ENCODE results near the gene PDZD2.
"Not testable (repeated sequence)": the region's sequence is repeated elsewhere in the genome, so short reads cannot be mapped to it uniquely, and the experiment has no call there.

The PDZD2 gene

GRCh38 chr5:32043105-32043504, 404.2 kb downstream of the PDZD2 start:
- no peak for DNase-seq

- DNase-seq, result no peak
Measured at GRCh38 chr5:32044434-32044833, 405.5 kb downstream of the PDZD2 start.

- no peak for DNase-seq
Measured at GRCh38 chr5:32044939-32045338, 406.0 kb downstream of the PDZD2 start.

DNA sequence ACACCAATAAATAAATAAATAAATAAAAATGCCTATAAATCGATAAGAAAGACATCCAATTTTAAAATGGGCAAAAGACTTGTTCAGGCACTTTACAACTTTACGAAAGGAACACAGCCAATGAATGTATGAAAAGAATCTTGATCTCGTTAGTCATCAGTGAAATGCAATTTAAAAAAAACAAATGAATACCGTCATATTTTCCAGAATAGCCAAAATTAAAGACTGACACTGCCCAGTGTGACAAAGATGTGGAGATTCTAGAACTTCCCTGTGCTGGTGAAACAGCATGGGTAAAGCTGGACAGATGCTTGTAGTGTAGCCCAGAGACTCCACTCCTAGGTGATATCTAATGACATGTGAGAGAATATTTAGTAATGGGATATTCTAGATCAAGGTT, 408.1 kb downstream of the PDZD2 start:
- no peak for DNase-seq

GRCh38 chr5:32051796-32052195, 412.9 kb downstream of the PDZD2 start:
- DNase-seq, result no peak

DNA sequence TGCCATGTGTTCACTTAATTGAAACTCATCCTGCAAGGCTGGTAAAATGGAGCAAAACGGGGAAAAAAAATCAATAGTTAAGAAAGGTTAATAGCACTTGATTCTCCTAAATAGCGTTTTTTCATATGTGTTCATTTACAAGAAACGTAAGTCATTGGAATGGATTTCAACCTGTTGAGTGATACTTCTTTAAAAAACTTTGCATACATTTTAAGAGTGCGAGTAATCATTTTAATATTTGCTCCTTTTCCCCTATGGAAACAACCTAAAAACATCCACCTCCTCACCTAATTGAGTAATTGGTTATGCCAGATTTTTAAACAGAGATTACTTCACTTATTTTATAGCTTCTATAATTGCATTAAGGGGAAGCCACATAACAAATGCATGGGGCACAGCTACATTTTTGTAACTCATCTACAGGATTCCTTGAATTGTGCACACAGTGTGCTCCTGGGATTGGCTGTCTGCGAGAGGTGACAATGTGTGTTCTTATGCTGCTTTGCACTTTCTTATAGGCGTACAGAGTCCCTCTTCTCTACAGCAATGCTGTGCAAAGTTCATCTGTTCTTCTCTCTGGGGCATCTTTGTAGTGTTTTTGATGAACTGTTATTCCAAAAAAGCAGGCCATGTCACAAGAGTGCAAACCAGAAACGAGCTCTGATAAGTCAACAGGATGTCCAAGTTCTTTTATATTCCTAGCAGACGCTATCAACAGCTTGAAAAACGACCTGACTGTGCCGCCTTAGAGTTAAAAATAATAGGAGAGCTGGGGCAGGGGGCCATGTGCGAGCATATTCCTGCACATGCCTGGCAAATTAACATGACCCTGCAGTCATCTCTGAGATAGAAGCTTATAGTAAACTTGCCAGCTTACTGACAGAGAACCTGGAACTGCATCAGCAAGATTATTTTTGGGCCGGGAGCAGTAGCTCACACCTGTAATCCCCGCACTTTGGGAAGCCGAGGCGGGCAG, 417.2 kb downstream of the PDZD2 start:
- no peak for DNase-seq

- no peak for DNase-seq
Measured at GRCh38 chr5:32057187-32058096, 418.5 kb downstream of the PDZD2 start.

- no peak for DNase-seq
Measured at GRCh38 chr5:32058101-32058500, 419.2 kb downstream of the PDZD2 start.

GRCh38 chr5:32058997-32059396, 420.1 kb downstream of the PDZD2 start:
- no peak for DNase-seq

- no peak for DNase-seq
Measured at GRCh38 chr5:32059761-32060530, 421.0 kb downstream of the PDZD2 start.

- no peak for DNase-seq
Measured at GRCh38 chr5:32061236-32061635, 422.3 kb downstream of the PDZD2 start.

GRCh38 chr5:32066448-32066847, 427.5 kb downstream of the PDZD2 start:
- DNase-seq, result no peak

DNA sequence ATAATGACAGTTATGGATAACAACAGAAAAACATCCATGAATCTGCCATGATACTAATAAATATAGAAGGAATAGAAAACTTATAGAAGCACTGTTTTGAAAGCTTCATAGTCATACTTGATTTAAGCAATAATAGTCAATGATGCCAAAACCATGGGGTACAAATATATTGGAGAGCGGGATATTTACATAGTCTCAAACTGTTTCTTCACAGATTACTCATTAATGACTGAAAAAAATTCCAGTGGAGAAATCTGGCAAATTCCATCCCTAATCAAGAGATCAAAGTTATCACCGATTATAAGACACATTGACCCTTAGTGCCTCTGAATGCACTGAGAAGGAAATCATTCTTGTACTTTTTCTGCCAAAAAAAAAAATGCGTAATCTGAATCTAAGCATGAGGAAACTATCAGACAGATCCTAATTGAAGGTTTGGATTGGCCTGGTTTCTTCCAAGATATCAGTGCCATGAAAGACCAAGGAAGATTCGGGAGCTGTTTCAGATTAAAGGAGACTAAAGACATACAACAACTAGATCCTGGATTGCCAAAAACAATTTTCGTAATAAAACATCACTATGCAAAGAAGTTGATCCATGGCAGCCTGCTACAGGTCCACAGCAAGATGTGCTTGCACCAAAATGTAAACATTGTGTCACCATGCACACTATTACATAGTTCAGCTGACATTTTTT, 429.0 kb downstream of the PDZD2 start:
- DNase-seq, result no peak

DNA sequence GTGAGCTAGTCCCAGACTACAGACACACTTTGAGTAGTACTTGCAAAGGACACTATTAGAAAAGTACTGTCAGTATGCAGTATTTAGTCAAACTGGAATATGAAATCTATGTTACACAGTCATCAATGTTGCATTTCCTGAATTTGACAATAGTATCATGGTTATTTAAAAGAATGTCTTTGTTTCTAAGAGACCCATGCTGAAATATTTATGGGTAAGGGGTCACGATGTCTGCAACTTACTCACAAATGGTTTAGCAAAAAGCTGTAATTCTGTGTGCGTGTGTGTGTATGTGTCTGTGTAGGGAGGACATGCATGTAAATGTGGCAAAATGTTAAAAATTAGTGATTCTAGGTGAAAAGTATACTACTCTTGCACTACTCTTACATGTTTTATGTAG, 429.6 kb downstream of the PDZD2 start:
- no peak for DNase-seq

DNA sequence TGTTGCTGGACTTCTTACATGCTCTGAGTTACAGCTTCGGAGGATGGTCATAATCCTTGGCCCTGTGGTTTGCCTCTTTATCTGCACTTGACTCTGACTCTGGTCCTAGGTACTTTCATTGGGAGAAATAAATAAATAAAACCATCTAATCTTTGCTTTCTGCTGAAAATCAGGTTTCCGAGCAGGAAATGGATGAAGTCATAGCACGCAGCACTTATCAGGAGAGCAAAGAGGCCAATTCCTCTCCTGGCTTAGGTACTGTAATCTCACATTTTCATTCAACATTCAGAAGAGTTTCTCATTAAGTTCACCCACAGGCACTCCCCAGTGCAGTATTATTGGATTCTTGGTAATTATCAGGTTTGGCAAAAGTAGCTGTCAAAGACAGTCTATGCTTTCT, 430.5 kb downstream of the PDZD2 start:
- no peak for DNase-seq

DNA sequence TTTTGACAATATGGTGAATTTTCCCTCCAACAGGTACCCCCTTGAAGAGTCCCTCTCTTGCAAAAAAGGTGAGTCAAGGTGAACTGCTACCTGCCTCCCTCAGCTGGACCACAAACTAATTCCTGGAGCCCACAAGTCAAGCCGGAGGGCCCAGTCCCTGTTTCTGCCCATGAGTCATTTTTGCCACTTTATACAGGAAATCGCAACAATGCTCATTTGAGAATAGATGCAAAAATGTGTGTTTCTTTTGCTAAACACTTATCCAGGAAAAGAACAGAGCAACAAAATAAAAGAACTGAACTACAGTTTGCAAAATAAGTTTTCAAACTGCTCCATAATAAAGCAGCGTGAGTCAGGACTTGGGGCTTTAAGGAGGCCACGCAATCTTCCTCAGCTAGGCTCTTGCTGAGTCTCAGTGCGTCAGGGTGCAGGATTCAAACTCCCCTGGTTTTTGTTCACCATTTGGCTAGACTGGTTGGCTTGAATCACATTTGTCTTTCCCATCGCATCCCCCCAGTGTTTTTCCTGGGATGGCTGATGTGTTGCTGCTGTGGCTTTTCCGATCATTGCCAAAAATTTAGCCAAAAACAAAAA, 432.5 kb downstream of the PDZD2 start:
- DNase-seq, result no peak

DNA sequence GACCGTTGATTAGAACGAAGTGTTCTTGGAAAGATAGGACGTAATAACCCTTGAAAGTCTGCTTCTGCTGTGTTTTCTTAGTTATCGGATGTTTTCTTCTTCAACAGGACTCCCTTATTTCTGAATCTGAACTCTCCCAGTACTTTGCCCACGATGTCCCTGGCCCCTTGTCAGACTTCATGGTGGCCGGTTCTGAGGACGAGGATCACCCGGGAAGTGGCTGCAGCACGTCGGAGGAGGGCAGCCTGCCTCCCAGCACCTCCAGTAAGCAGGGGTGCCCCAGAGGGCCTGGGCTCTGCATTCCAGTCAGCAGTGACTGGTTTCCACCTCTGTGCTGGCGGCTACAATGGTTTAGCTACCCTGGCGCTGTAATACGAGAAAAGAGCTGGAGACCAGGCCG, 433.1 kb downstream of the PDZD2 start:
- no peak for DNase-seq

DNA sequence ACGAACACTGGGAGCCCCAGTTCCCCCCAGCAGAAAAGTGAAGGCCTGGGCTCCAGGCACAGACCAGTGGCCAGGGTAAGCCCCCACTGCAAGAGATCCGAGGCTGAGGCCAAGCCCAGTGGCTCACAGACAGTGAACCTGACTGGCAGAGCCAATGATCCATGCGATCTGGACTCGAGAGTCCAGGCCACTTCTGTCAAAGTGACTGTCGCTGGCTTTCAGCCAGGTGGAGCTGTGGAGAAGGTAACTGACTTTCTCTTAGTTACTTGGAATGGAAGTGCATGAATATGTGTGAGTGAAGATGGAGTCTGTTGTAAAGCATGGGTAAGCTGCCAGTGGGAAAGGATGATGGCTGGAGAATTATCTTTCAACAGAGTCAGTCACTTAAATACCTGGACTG, 435.5 kb downstream of the PDZD2 start:
- DNase-seq, result no peak

DNA sequence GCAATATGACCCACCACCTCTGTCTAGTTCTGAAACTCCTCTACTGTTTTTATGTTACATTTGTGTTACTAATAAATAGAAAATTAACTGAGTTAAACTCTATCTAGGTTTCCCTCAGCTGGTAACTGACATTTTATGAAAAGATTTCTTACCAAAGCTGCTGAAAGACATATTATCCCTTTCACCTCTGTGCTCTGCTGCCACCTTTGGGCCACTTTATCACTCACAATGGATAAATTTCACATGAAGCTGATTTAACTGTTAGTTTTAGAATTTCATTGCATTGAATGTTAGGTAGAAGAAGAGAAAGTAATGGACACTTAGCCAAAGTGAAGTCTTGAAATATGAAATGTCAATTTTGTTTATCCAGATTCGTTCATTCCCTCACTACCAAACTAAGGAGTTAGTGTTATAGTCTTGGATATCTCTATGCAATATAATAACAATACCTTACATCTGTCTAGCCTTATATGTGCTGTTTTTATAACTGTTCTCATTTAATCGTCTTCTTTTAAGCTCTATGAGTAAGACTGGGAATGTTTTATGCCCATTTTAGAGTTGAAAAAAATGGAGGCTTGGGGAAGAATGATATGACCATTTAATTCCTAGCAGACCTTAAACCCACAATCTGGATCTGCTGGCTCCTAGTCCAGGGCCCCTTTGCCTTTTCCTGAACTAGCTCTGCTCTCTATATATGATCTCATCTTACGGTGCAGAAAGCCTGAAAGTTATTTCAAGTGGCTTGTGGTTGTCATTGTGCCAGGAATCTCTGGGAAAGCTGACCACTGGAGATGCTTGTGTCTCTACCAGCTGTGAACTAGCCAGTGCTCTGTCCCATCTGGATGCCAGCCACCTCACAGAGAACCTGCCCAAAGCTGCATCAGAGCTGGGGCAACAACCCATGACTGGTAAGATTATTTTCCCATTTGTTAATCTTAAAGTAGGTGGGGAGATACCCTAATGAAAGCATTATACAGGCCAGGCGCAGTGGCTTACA, 438.1 kb downstream of the PDZD2 start:
- DNase-seq, result peak in 3 of 14 donors; percentile 6 to 21 (median 19)

DNA sequence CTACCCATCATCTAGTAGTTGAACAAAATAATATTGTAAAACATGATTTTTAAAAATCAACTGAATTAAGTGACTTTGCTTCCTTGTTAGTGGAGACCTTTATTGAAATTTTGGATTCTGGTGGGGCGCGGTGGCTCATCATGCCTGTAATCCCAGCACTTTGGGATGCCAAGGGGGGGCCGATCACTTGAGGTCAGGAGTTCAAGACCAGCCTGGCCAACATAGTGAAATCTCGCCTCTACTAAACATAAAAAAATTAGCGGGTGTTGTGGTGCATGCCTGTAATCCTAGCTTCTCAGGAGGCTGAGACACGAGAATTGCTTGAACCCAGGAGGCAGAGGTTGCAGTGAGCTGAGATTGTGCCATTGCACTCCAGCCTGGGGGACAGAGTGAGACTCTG, 439.9 kb downstream of the PDZD2 start:
- DNase-seq, result not testable (repeated sequence)
